OCI-LY1 (cell line): ENCODE results near the gene PCBP3.

Experiments
- EZH2 ChIP-seq: fragments of 200-600 bp; sonication (generic), shearing (Covaris generic); IDR thresholded peaks from 2 replicates; pipeline ENCODE4 v1.8.0; 2017; ENCODE audit warnings: borderline replicate concordance, mixed run types, mild to moderate bottlenecking, antibody characterized with exemption, low read length, moderate library complexity, mixed read lengths
- TF ChIP-seq, protein P1 (sequence below): fragments of 200-600 bp; sonication (generic), shearing (Covaris generic); IDR thresholded peaks from 2 replicates; pipeline ENCODE4 v1.5.1; 2017; ENCODE audit warnings: mild to moderate bottlenecking, antibody characterized with exemption, low read length, moderate library complexity, mixed read lengths

DNA sequence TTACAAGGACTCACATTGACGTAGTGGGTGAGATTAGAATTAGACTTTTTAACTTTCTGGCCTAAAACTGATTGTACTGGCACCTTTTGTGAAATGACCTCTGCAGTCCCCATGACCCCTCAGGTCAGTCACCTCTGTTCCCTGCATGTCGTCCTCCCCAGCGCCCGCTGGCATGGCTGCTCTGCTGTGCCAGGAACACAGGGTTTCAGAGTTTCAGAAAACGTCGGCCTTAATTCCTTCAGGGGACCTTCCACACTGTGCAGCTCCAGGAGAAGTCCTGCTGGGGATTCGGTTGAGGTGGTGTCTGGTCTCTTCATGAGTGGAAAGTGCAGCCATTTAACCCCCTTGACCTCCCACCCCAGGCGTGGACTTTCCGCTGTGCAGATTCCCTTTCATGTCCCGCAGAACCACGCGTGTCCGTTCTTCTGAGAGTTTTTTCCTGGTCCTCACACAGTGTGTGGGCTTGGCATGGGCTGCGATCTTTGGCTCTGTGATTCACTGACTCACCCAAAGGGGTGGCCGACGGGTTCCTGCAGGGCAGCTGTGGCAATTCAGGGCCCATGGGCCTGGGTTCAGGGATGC lies 179.7 kb downstream of the PCBP3 start:
- TF ChIP-seq, protein P1, sequence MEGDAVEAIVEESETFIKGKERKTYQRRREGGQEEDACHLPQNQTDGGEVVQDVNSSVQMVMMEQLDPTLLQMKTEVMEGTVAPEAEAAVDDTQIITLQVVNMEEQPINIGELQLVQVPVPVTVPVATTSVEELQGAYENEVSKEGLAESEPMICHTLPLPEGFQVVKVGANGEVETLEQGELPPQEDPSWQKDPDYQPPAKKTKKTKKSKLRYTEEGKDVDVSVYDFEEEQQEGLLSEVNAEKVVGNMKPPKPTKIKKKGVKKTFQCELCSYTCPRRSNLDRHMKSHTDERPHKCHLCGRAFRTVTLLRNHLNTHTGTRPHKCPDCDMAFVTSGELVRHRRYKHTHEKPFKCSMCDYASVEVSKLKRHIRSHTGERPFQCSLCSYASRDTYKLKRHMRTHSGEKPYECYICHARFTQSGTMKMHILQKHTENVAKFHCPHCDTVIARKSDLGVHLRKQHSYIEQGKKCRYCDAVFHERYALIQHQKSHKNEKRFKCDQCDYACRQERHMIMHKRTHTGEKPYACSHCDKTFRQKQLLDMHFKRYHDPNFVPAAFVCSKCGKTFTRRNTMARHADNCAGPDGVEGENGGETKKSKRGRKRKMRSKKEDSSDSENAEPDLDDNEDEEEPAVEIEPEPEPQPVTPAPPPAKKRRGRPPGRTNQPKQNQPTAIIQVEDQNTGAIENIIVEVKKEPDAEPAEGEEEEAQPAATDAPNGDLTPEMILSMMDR = no peak
- TF ChIP-seq EZH2 = no peak
